ENCODE data around the gene HSPA13. TPM values are rescaled to one million over a fixed set of nuclear protein-coding genes. Genes with fewer than 3 reads are reported as not detected.
A peak's percentile ranks its signal among the peaks of the same experiment; 100 is the strongest.

The HSPA13 gene
- total RNA-seq, 1 donor from 2014 or later: 40.9 TPM

GRCh38 chr21:14382486-14382834 lies 486 bp downstream of the HSPA13 start:
- DNase-seq (ENCODE audit: low read depth, low spot score): no peak
- no peak for TF ChIP-seq CTCF (conservative IDR thresholded peaks at IDR 0.05)
- peak overlapping the region; percentile 100 for H3K27ac Mint-ChIP-seq (ENCODE audit: unreplicated experiment)

GRCh38 chr21:14376854-14377253 lies 6.1 kb downstream of the HSPA13 start:
- Mint-ChIP-seq H3K4me1 (peaks cover 21% of the 10 kb centered on the region), H3K9me3 (no peaks in the 10 kb centered on the region), H3K36me3 (ENCODE audit: low read depth) (peaks cover 22% of the 10 kb centered on the region), H3K27ac (ENCODE audit: unreplicated experiment) (no peak overlapping the region), H3K27me3 (ENCODE audit: low read depth) (no peaks in the 10 kb centered on the region), H3K4me3 (peak overlapping the region; percentile 39)
- TF ChIP-seq CTCF (conservative IDR thresholded peaks at IDR 0.05): no peak
- no peak for DNase-seq (ENCODE audit: low read depth, low spot score)

More at GRCh38 chr21:14382486-14382834, 486 bp downstream of the HSPA13 start:
- Mint-ChIP-seq H3K4me1 (peaks cover 44% of the 10 kb centered on the region), H3K9me3 (no peaks in the 10 kb centered on the region), H3K36me3 (ENCODE audit: low read depth) (no peaks in the 10 kb centered on the region), H3K4me3 (peak overlapping the region; percentile 99), H3K27me3 (ENCODE audit: low read depth) (no peaks in the 10 kb centered on the region)

- TF ChIP-seq CTCF (conservative IDR thresholded peaks at IDR 0.05): no peak
- no peak for DNase-seq (ENCODE audit: low read depth, low spot score)
- H3K27ac Mint-ChIP-seq (ENCODE audit: unreplicated experiment): no peak overlapping the region
- no peaks in the 10 kb centered on the region for H3K4me1 Mint-ChIP-seq
- H3K36me3 Mint-ChIP-seq (ENCODE audit: low read depth): no peaks in the 10 kb centered on the region
- H3K9me3 Mint-ChIP-seq: no peaks in the 10 kb centered on the region
- H3K4me3 Mint-ChIP-seq: no peak overlapping the region
- no peaks in the 10 kb centered on the region for H3K27me3 Mint-ChIP-seq (ENCODE audit: low read depth)
Observed at GRCh38 chr21:14366998-14367397, 15.9 kb downstream of the HSPA13 start.

DNA sequence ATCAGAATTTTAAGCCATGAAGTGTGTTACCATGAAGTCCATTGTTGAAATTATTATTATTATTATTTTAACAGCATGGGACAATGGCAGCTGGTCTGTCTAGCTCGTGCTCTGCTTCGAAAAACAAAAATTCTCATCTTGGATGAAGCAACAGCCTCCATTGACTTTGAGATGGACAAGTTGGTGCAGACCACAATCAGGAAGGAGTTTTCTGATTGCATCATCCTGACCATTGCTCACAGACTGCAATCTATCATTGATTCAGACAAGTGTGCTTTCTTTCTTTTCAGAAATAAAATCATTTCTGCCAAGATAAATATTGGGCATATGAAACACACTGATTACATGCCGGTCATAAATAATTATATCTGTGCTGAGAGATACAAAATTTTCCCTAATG lies 21.0 kb downstream of the HSPA13 start:
- no peak for DNase-seq (ENCODE audit: low read depth, low spot score)
- H3K36me3 Mint-ChIP-seq (ENCODE audit: low read depth): no peaks in the 10 kb centered on the region
- H3K4me3 Mint-ChIP-seq: no peak overlapping the region
- H3K27me3 Mint-ChIP-seq (ENCODE audit: low read depth): peaks cover 1% of the 10 kb centered on the region
- no peak overlapping the region for H3K27ac Mint-ChIP-seq (ENCODE audit: unreplicated experiment)
- H3K4me1 Mint-ChIP-seq: no peaks in the 10 kb centered on the region
- no peak for TF ChIP-seq CTCF (conservative IDR thresholded peaks at IDR 0.05)
- no peaks in the 10 kb centered on the region for H3K9me3 Mint-ChIP-seq

DNA sequence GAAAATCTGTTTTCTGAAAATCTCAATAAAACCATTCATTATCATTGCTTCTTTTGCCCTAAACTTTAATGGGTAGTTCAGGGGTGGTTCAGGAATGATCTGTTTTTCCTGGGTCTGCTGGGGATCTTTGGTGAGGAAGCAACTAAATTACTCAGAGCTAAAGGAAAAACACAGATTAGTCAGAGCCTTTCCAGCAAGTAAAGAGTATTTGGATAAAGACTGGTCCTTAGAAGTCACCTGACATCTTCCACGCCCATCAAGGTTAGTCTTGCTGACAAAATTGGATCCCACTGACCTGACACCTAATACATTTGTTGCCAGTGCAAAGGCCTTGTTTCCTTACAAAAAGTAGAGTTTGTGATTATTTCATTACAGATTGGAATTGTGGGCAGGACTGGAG lies 24.2 kb downstream of the HSPA13 start:
- H3K4me3 Mint-ChIP-seq: no peak overlapping the region
- no peaks in the 10 kb centered on the region for H3K9me3 Mint-ChIP-seq
- H3K27me3 Mint-ChIP-seq (ENCODE audit: low read depth): peaks cover 7% of the 10 kb centered on the region
- no peak for DNase-seq (ENCODE audit: low read depth, low spot score)
- no peak for TF ChIP-seq CTCF (conservative IDR thresholded peaks at IDR 0.05)
- no peaks in the 10 kb centered on the region for H3K36me3 Mint-ChIP-seq (ENCODE audit: low read depth)
- H3K27ac Mint-ChIP-seq (ENCODE audit: unreplicated experiment): no peak overlapping the region
- H3K4me1 Mint-ChIP-seq: no peaks in the 10 kb centered on the region

- no peaks in the 10 kb centered on the region for H3K36me3 Mint-ChIP-seq (ENCODE audit: low read depth)
- no peaks in the 10 kb centered on the region for H3K9me3 Mint-ChIP-seq
- no peak overlapping the region for H3K4me3 Mint-ChIP-seq
- no peak for DNase-seq (ENCODE audit: low read depth, low spot score)
- no peaks in the 10 kb centered on the region for H3K4me1 Mint-ChIP-seq
- no peak for TF ChIP-seq CTCF (conservative IDR thresholded peaks at IDR 0.05)
- peaks cover 7% of the 10 kb centered on the region for H3K27me3 Mint-ChIP-seq (ENCODE audit: low read depth)
- no peak overlapping the region for H3K27ac Mint-ChIP-seq (ENCODE audit: unreplicated experiment)
Observed at GRCh38 chr21:14356746-14357145, 26.2 kb downstream of the HSPA13 start.

Data from neural crest cell (in vitro differentiated cells).